Prostate gland (tissue), 2 donors: Measurements from ENCODE around the gene AP4S1. TPM values are rescaled to one million over a fixed set of nuclear protein-coding genes. Genes with fewer than 3 reads are reported as not detected.
"Not testable (repeated sequence)": the region's sequence is repeated elsewhere in the genome, so short reads cannot be mapped to it uniquely, and the experiment has no call there.

Experiments
- DNase-seq: peaks from one replicate; pipeline ENCODE4 v3.0.0-alpha.2; 2019; ENCODE audit warnings: low spot score
- H3K27ac ChIP-seq, 2 donors: fragments of 200-600 bp; sonication (generic); 2 replicates each; pipeline ENCODE4 v1.5.1; 2017 to 2019
- H3K27me3 ChIP-seq: fragments of 200-600 bp; sonication (generic); replicated peaks from 2 replicates; pipeline ENCODE4 v1.5.1; 2019; ENCODE audit not compliant: insufficient read depth
- H3K36me3 ChIP-seq, 2 donors: fragments of 200-600 bp; sonication (generic); 1 replicate in 1 of 2; 2 replicates in 1 of 2; pipeline versions ENCODE4 v1.5.1 to v1.8.1; 2017 to 2019
- H3K4me1 ChIP-seq: fragments of 200-600 bp; sonication (generic); replicated peaks from 2 replicates; pipeline ENCODE4 v1.5.1; 2019
- H3K4me3 ChIP-seq, 2 donors: fragments of 200-600 bp; sonication (generic); 2 replicates each; pipeline ENCODE4 v1.5.1; 2017 to 2019
- H3K9me3 ChIP-seq: fragments of 200-600 bp; sonication (generic); 2 replicates; pipeline ENCODE4 v1.5.1; 2017
- POLR2A ChIP-seq: fragments of 450-650 bp; IDR thresholded peaks from one replicate; pipeline ENCODE4 v1.6.1; 2016; ENCODE audit warnings: antibody characterized with exemption, mild to moderate bottlenecking
- POLR2AphosphoS5 ChIP-seq: sonication (generic); formaldehyde crosslinking; IDR thresholded peaks from one replicate; pipeline ENCODE4 v1.6.1; 2017; ENCODE audit warnings: antibody characterized with exemption
- WGBS: methylation state at CpG from one replicate; pipeline ENCODE4 v1.1.5; 2018; 5-methylcytosine and 5-hydroxymethylcytosine counted together
- intact Hi-C: fragments of 100-400 bp; cut with DNase I; formaldehyde crosslinking; loops from one replicate; pipeline ENCODE4 v1.14.2; 2022
- total RNA-seq, 2 donors: library from RNA; depleted of rRNA; stranded (reverse); fragments of >200 nt; gene quantifications; one replicate each; pipeline ENCODE4 v1.1.0, GENCODE V29; 2016
- TF ChIP-seq, protein P1 (sequence below), 4 experiments: fragments of 200-600 bp in 2 of 4; fragments of 450-650 bp in 2 of 4; sonication (generic) in 2 of 4; IDR thresholded peaks; 1 replicate in 3 of 4; 2 replicates in 1 of 4; pipeline ENCODE4 v1.5.1; 2016 to 2019; ENCODE audit warnings: antibody characterized with exemption in 4 of 4, mild to moderate bottlenecking in 2 of 4, moderate library complexity in 2 of 4

Gene AP4S1
- total RNA-seq, 2 donors from 2014 or later: 6.1 to 9.8 TPM

DNA sequence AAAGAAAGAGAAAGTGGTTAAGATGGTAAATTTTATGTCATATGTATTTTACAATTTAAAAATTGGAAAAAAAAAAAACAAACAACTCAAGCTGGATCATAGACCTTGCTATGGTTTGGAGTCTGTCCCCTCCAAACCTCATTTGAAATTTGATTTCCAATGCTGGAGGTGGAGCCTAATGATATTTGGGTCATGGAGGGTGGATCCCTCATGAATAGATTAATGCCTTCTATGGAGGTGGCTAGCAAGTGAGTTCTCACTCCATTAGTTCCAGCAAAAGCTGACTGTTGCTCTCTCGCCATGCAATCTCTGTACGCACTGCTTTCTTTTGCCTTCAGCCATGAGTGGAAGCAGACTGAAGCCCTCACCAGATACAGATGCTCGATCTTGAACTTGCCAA lies 22.2 kb upstream of the AP4S1 start:
- no peaks in the 10 kb centered on the region for H3K27me3 ChIP-seq
- no peaks in the 10 kb centered on the region for H3K9me3 ChIP-seq
- intact Hi-C loops: no loop called here
- no peak overlapping the region for H3K4me3 ChIP-seq
- DNase-seq: no peak
- H3K36me3 ChIP-seq: no peaks in the 10 kb centered on the region
- TF ChIP-seq, protein P1, sequence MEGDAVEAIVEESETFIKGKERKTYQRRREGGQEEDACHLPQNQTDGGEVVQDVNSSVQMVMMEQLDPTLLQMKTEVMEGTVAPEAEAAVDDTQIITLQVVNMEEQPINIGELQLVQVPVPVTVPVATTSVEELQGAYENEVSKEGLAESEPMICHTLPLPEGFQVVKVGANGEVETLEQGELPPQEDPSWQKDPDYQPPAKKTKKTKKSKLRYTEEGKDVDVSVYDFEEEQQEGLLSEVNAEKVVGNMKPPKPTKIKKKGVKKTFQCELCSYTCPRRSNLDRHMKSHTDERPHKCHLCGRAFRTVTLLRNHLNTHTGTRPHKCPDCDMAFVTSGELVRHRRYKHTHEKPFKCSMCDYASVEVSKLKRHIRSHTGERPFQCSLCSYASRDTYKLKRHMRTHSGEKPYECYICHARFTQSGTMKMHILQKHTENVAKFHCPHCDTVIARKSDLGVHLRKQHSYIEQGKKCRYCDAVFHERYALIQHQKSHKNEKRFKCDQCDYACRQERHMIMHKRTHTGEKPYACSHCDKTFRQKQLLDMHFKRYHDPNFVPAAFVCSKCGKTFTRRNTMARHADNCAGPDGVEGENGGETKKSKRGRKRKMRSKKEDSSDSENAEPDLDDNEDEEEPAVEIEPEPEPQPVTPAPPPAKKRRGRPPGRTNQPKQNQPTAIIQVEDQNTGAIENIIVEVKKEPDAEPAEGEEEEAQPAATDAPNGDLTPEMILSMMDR (IDR thresholded peaks at IDR 0.05): no peak
- TF ChIP-seq POLR2A: no peak
- TF ChIP-seq POLR2AphosphoS5: no peak
- H3K4me1 ChIP-seq: no peaks in the 10 kb centered on the region
- no peak overlapping the region for H3K27ac ChIP-seq
- WGBS: 99% methylated on average over 3 of the region's 3 CpGs

GRCh38 chr14:31004007-31004406 lies 21.4 kb upstream of the AP4S1 start:
- H3K27ac ChIP-seq, DNase-seq, H3K27me3 ChIP-seq, intact Hi-C loops, H3K4me3 ChIP-seq, H3K36me3 ChIP-seq, H3K4me1 ChIP-seq, H3K9me3 ChIP-seq: not testable (repeated sequence)
- 95% methylated on average over 6 of the region's 6 CpGs for whole genome bisulfite sequencing

GRCh38 chr14:31006703-31007102 lies 18.7 kb upstream of the AP4S1 start:
- intact Hi-C loops: no loop called here
- Histone ChIP-seq H3K4me1 (no peaks in the 10 kb centered on the region), H3K27me3 (no peaks in the 10 kb centered on the region), H3K4me3 (no peak overlapping the region), H3K36me3 (no peaks in the 10 kb centered on the region), H3K9me3 (no peaks in the 10 kb centered on the region), H3K27ac (no peak overlapping the region)
- TF ChIP-seq POLR2A: no peak
- TF ChIP-seq POLR2AphosphoS5: no peak
- TF ChIP-seq, protein P1 (IDR thresholded peaks at IDR 0.05): no peak
- 96% methylated on average over 1 of the region's 1 CpG for WGBS
- DNase-seq: no peak

DNA sequence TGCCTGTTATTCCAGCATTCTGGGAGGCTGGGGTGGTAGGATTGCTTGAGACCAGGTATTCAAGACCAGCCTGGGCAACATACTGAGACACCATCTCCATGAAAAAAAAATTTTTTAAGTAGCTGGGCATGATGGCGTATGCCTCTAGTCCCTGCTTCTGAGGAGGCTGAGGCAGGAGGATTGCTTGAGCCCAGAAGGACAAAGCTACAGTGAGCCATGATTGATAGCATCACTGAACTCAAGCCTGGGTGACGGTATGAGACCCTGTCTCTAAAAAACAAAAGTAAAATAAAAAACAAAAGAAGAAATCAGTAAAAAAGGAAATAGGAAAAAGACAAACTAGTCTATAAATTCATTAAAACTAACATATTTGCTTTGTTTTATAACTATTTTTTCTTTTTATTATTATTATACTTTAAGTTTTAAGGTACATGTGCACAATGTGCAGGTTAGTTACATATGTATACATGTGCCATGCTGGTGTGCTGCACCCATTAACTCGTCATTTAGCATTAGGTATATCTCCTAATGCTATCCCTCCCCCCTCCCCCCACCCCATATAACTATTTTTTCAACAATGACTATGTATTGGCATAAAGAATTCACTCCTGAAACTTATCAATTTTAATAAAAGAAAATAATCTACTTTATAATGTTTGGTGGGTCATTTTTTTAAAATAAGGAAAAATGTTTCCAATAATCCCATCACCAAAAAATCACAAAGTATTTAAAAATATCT lies 15.4 kb upstream of the AP4S1 start:
- WGBS: 91% methylated on average over 3 of the region's 3 CpGs
- DNase-seq: no peak
- TF ChIP-seq POLR2AphosphoS5 (no peak), POLR2A (no peak)
- TF ChIP-seq, protein P1 (IDR thresholded peaks at IDR 0.05): no peak
- Histone ChIP-seq H3K27ac (no peak overlapping the region), H3K9me3 (no peaks in the 10 kb centered on the region), H3K4me3 (no peak overlapping the region), H3K36me3 (no peaks in the 10 kb centered on the region), H3K27me3 (no peaks in the 10 kb centered on the region), H3K4me1 (no peaks in the 10 kb centered on the region)
- intact Hi-C loops: no loop called here

- Histone ChIP-seq H3K9me3 (no peaks in the 10 kb centered on the region), H3K27ac (no peak overlapping the region), H3K27me3 (no peaks in the 10 kb centered on the region), H3K4me3 (no peak overlapping the region), H3K36me3 (no peaks in the 10 kb centered on the region), H3K4me1 (no peaks in the 10 kb centered on the region)
- no peak for TF ChIP-seq POLR2A
- no peak for DNase-seq
- 51% methylated on average over 3 of the region's 3 CpGs for WGBS
- intact Hi-C loops: no loop called here
These were observed 14.5 kb upstream of the AP4S1 start for GRCh38 chr14:31010935-31011334.

DNA sequence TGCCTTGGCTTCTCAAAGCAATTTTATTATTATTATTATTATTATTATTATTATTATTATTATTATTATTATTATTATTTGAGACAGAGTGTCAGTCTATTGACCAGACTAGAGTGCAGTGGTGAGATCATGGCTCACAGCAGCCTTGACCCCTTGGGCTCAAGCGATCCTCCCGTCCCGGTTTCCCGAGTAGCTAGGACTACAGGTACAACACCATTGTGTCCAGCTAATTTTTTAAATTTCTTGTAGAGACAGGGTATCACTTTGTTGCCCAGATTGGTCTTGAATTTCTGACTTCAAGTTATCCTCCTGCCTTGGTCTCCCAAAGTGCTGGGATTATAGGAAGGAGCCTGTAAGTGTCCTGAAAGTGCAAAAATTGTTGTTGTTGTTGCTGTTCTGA lies 11.6 kb upstream of the AP4S1 start:
- no peak overlapping the region for H3K27ac ChIP-seq
- WGBS: 96% methylated on average over 4 of the region's 4 CpGs
- H3K4me3 ChIP-seq: no peak overlapping the region
- TF ChIP-seq, protein P1 (IDR thresholded peaks at IDR 0.05): no peak
- no peak for TF ChIP-seq POLR2AphosphoS5
- TF ChIP-seq POLR2A: no peak
- no peak for DNase-seq
- H3K4me1 ChIP-seq: no peaks in the 10 kb centered on the region
- no peaks in the 10 kb centered on the region for H3K27me3 ChIP-seq
- H3K9me3 ChIP-seq: no peaks in the 10 kb centered on the region
- intact Hi-C loops: no loop called here
- no peaks in the 10 kb centered on the region for H3K36me3 ChIP-seq
